PC-9 (cell line): ENCODE data around the gene RADIL.

Experiments used
- CTCF ChIP-seq: fragments of 200-600 bp; sonication (generic); conservative IDR thresholded peaks from 2 replicates; pipeline ENCODE4 v1.6.1; 2017; ENCODE audit warnings: mixed run types, antibody characterized with exemption, mild to moderate bottlenecking, moderate library complexity
- EZH2 ChIP-seq: fragments of 200-600 bp; sonication (generic); IDR thresholded peaks from 2 replicates; pipeline ENCODE4 v1.8.0; 2017; ENCODE audit warnings: antibody characterized with exemption, low read depth

- TF ChIP-seq CTCF (no peak), EZH2 (no peak)
Measured at GRCh38 chr7:4878336-4879335, 4.9 kb downstream of the RADIL start.
